ENCODE data around the gene MERTK. TPM values are rescaled to one million over a fixed set of nuclear protein-coding genes. Genes with fewer than 3 reads are reported as not detected.

MERTK gene
- total and polyA plus RNA-seq, 2 of the 13 experiments (the other 11 are each of a cell fraction or from before 2014, with no cell fraction given), result 37.3 to 44.7 TPM

DNA sequence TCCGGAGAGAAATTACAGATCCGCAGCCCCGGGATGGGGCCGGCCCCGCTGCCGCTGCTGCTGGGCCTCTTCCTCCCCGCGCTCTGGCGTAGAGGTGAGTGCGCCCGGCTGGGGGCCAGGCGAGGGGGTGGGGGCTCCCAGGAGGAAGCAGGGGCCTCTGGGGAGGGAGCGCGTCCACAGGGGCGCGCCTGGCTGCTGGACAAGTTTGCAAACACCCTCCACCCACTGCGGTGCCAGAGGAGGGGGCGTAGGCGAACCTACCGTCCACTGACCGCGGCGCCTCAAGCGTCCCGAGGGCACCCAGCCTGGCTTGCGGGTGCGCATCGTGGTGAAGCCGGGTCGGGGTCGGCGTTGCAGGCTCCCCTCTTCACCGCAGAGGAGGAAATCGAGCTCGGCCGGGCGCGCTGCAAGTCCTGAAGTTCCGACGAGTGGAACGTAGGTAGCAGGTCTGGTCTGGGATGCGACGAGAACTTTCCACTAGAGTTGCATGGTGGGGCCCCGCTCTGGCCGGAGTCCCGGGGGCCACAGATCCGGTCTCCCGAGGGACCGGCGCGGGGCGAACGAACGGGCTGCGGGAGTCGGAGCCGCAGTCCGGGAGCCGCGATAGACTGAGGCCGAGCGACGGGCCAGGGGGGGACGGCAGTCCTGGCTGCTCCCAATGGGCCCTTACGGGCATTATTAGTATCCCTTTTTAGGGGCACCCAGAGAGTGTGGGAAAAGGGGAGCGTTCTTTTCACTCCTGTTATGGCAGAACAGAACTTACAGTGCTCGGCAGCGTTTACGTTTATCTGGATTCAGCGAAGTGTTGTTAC, 502 bp downstream of the MERTK start (continued):
- TF ChIP-seq, protein P1, sequence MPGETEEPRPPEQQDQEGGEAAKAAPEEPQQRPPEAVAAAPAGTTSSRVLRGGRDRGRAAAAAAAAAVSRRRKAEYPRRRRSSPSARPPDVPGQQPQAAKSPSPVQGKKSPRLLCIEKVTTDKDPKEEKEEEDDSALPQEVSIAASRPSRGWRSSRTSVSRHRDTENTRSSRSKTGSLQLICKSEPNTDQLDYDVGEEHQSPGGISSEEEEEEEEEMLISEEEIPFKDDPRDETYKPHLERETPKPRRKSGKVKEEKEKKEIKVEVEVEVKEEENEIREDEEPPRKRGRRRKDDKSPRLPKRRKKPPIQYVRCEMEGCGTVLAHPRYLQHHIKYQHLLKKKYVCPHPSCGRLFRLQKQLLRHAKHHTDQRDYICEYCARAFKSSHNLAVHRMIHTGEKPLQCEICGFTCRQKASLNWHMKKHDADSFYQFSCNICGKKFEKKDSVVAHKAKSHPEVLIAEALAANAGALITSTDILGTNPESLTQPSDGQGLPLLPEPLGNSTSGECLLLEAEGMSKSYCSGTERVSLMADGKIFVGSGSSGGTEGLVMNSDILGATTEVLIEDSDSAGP (CRISPR knock-in tag; IDR thresholded peaks at IDR 0.05; ENCODE audit: borderline replicate concordance), result peak; percentile 68; the same call in 1 of the 2 replicates
- peak; percentile 69 for TF ChIP-seq ZNF781 (CRISPR knock-in tag; IDR thresholded peaks at IDR 0.05; ENCODE audit: borderline replicate concordance, not compliant biosample characterization)
- TF ChIP-seq NONO (IDR thresholded peaks at IDR 0.05), result no peak
- TF ChIP-seq NONO (CRISPR knock-in tag; conservative IDR thresholded peaks at IDR 0.05), result peak; percentile 68; the same call in 1 of the 2 replicates
- no peak; the same call in 1 of the 2 replicates for TF ChIP-seq JUN (CRISPR knock-in tag; IDR thresholded peaks at IDR 0.05)
- TF ChIP-seq, protein P2, sequence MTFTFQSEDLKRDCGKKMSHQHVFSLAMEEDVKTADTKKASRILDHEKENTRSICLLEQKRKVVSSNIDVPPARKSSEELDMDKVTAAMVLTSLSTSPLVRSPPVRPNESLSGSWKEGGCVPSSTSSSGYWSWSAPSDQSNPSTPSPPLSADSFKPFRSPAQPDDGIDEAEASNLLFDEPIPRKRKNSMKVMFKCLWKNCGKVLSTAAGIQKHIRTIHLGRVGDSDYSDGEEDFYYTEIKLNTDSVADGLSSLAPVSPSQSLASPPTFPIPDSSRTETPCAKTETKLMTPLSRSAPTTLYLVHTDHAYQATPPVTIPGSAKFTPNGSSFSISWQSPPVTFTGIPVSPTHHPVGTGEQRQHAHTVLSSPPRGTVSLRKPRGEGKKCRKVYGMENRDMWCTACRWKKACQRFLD (CRISPR knock-in tag; IDR thresholded peaks at IDR 0.05; ENCODE audit: borderline replicate concordance), result peak; percentile 73; the same call in 1 of the 2 replicates
- TF ChIP-seq MED13 (CRISPR knock-in tag; IDR thresholded peaks at IDR 0.05), result no peak
- no peak for TF ChIP-seq HCFC1 (IDR thresholded peaks at IDR 0.05; ENCODE audit: low read depth, low read length)
- 0 out of 2 replicates have a peak, but pooled peaks have one; percentile 17 for TF ChIP-seq KLF15 (CRISPR knock-in tag; IDR thresholded peaks at IDR 0.05; ENCODE audit: borderline replicate concordance)
- peak; percentile 17; the same call in 1 of the 2 replicates for TF ChIP-seq ZNF232 (CRISPR knock-in tag; IDR thresholded peaks at IDR 0.05; ENCODE audit: borderline replicate concordance)
- TF ChIP-seq, protein P3, sequence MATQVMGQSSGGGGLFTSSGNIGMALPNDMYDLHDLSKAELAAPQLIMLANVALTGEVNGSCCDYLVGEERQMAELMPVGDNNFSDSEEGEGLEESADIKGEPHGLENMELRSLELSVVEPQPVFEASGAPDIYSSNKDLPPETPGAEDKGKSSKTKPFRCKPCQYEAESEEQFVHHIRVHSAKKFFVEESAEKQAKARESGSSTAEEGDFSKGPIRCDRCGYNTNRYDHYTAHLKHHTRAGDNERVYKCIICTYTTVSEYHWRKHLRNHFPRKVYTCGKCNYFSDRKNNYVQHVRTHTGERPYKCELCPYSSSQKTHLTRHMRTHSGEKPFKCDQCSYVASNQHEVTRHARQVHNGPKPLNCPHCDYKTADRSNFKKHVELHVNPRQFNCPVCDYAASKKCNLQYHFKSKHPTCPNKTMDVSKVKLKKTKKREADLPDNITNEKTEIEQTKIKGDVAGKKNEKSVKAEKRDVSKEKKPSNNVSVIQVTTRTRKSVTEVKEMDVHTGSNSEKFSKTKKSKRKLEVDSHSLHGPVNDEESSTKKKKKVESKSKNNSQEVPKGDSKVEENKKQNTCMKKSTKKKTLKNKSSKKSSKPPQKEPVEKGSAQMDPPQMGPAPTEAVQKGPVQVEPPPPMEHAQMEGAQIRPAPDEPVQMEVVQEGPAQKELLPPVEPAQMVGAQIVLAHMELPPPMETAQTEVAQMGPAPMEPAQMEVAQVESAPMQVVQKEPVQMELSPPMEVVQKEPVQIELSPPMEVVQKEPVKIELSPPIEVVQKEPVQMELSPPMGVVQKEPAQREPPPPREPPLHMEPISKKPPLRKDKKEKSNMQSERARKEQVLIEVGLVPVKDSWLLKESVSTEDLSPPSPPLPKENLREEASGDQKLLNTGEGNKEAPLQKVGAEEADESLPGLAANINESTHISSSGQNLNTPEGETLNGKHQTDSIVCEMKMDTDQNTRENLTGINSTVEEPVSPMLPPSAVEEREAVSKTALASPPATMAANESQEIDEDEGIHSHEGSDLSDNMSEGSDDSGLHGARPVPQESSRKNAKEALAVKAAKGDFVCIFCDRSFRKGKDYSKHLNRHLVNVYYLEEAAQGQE (IDR thresholded peaks at IDR 0.05; ENCODE audit: borderline replicate concordance in 1 of 2, low read depth in 1 of 2, low read length in 2 of 2), result no peak; a peak in 1 of 4 replicates
- no peak for TF ChIP-seq ATF7 (IDR thresholded peaks at IDR 0.05)
- TF ChIP-seq ATF7 (CRISPR knock-in tag; IDR thresholded peaks at IDR 0.05), result no peak; the same call in 1 of the 2 replicates
- TF ChIP-seq, protein P4, sequence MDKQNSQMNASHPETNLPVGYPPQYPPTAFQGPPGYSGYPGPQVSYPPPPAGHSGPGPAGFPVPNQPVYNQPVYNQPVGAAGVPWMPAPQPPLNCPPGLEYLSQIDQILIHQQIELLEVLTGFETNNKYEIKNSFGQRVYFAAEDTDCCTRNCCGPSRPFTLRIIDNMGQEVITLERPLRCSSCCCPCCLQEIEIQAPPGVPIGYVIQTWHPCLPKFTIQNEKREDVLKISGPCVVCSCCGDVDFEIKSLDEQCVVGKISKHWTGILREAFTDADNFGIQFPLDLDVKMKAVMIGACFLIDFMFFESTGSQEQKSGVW (CRISPR knock-in tag; IDR thresholded peaks at IDR 0.05; ENCODE audit: borderline replicate concordance), result no peak; the same call in 1 of the 2 replicates
- TF ChIP-seq, protein P5, sequence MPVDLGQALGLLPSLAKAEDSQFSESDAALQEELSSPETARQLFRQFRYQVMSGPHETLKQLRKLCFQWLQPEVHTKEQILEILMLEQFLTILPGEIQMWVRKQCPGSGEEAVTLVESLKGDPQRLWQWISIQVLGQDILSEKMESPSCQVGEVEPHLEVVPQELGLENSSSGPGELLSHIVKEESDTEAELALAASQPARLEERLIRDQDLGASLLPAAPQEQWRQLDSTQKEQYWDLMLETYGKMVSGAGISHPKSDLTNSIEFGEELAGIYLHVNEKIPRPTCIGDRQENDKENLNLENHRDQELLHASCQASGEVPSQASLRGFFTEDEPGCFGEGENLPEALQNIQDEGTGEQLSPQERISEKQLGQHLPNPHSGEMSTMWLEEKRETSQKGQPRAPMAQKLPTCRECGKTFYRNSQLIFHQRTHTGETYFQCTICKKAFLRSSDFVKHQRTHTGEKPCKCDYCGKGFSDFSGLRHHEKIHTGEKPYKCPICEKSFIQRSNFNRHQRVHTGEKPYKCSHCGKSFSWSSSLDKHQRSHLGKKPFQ (CRISPR knock-in tag; IDR thresholded peaks at IDR 0.05; ENCODE audit: insufficient replicate concordance), result peak; percentile 68
- no peak for TF ChIP-seq NR2F1 (CRISPR knock-in tag; IDR thresholded peaks at IDR 0.05)
- TF ChIP-seq SP4 (CRISPR knock-in tag; IDR thresholded peaks at IDR 0.05), result no peak
- TF ChIP-seq ZNF12 (CRISPR knock-in tag; IDR thresholded peaks at IDR 0.05), result no peak; the same call in 1 of the 2 replicates
- no peak for TF ChIP-seq KDM1A (CRISPR knock-in tag; IDR thresholded peaks at IDR 0.05)
